ENCODE measurements around the gene ISG20.

- TF ChIP-seq CTCF (IDR thresholded peaks at IDR 0.05; ENCODE audit: extremely low read depth in 1 of 2, insufficient read depth in 1 of 2, low read depth in 1 of 2, low read length in 2 of 2) (no peak), EZH2 (IDR thresholded peaks at IDR 0.05; ENCODE audit: borderline replicate concordance, low read depth, low read length, severe bottlenecking) (no peak), POLR2A (IDR thresholded peaks at IDR 0.05; ENCODE audit: low read depth, low read length) (no peak), JUN (IDR thresholded peaks at IDR 0.05; ENCODE audit: borderline replicate concordance, insufficient read depth, insufficient read length, low read depth) (no peak), MYC (IDR thresholded peaks at IDR 0.05; ENCODE audit: low read depth, low read length) (no peak), POLR2AphosphoS5 (IDR thresholded peaks at IDR 0.05; ENCODE audit: insufficient read depth, low read depth, low read length) (no peak)
These were observed 13.8 kb downstream of the ISG20 start for GRCh38 chr15:88652456-88653199.

All from endothelial cell of umbilical vein (primary cell).